Endothelial cell of umbilical vein (primary cell): ENCODE measurements around the gene AUTS2.

ENCODE experiments used
- GATA2 ChIP-seq: IDR thresholded peaks from 2 replicates; pipeline ENCODE4 v1.7.0; 2011; ENCODE audit warnings: low read depth, mild to moderate bottlenecking, moderate library complexity, mixed read lengths, low read length; ENCODE audit not compliant: insufficient read length, insufficient read depth
- POLR2A ChIP-seq: IDR thresholded peaks from 2 replicates; pipeline ENCODE4 v1.6.1; 2012; ENCODE audit warnings: low read depth, mild to moderate bottlenecking, control low read depth, low read length

- no peak for TF ChIP-seq POLR2A
- TF ChIP-seq GATA2: no peak
Observed at GRCh38 chr7:70188901-70189650, 590.8 kb downstream of the AUTS2 start.
